VCaP (cell line): ENCODE results near the gene SLC12A1.

ENCODE experiments used
- H3K27ac ChIP-seq: fragments of 450-650 bp; 2 replicates; pipeline ENCODE4 v1.5.1; 2017
- CTCF ChIP-seq: fragments of 450-650 bp; conservative IDR thresholded peaks from 2 replicates; pipeline ENCODE4 v1.5.1; 2017; ENCODE audit warnings: mild to moderate bottlenecking, moderate library complexity

Gene SLC12A1

GRCh38 chr15:48343865-48344264, 137.8 kb downstream of the SLC12A1 start:
- TF ChIP-seq CTCF: no peak

GRCh38 chr15:48345516-48345915, 139.4 kb downstream of the SLC12A1 start:
- H3K27ac ChIP-seq: no peak overlapping the region
- no peak for TF ChIP-seq CTCF

More at GRCh38 chr15:48343865-48344264, 137.8 kb downstream of the SLC12A1 start:
- no peak overlapping the region for H3K27ac ChIP-seq

- TF ChIP-seq CTCF: peak; percentile 93
- no peak overlapping the region for H3K27ac ChIP-seq
These were observed 146.5 kb downstream of the SLC12A1 start for GRCh38 chr15:48352474-48353072.
